ENCODE measurements around the gene AMACR.

Gene AMACR

GRCh38 chr5:34007621-34008600 lies at the start of gene AMACR:
Gene AMACR, minus strand, starts transcription at chr5:34008050. Its CDS starts 31 bp downstream, at chr5:34008019.
- DNase-seq, result peak; percentile 73

GRCh38 chr5:34057569-34057968 lies 49.7 kb upstream of the AMACR start:
- no peak for DNase-seq

GRCh38 chr5:34057118-34057517 lies 49.3 kb upstream of the AMACR start:
- DNase-seq, result no peak

GRCh38 chr5:34055667-34056066 lies 47.8 kb upstream of the AMACR start:
- no peak for DNase-seq

GRCh38 chr5:34054400-34054729 lies 46.5 kb upstream of the AMACR start:
- DNase-seq, result no peak

- no peak for DNase-seq
These were observed 45.9 kb upstream of the AMACR start for GRCh38 chr5:34053571-34054399.

GRCh38 chr5:34053133-34053532 lies 45.3 kb upstream of the AMACR start:
- no peak for DNase-seq

GRCh38 chr5:34051374-34051980 lies 43.6 kb upstream of the AMACR start:
- DNase-seq, result no peak

- DNase-seq, result no peak
These were observed 40.1 kb upstream of the AMACR start for GRCh38 chr5:34047774-34048572.

GRCh38 chr5:34047143-34047542 lies 39.3 kb upstream of the AMACR start:
- DNase-seq, result no peak

- no peak for DNase-seq
These were observed 38.1 kb upstream of the AMACR start for GRCh38 chr5:34045996-34046395.

- no peak for DNase-seq
These were observed 37.2 kb upstream of the AMACR start for GRCh38 chr5:34045023-34045422.

GRCh38 chr5:34043099-34043876 lies 35.4 kb upstream of the AMACR start, which contains the start of gene C1QTNF3:
Gene C1QTNF3, minus strand, starts transcription at chr5:34043213. Its CDS starts 88 bp downstream, at chr5:34043125.
- DNase-seq, result no peak

- no peak for DNase-seq
These were observed 34.5 kb upstream of the AMACR start for GRCh38 chr5:34042321-34042720.

GRCh38 chr5:34041247-34041972 lies 33.6 kb upstream of the AMACR start:
- no peak for DNase-seq

GRCh38 chr5:34040472-34040871 lies 32.6 kb upstream of the AMACR start:
- DNase-seq, result no peak

- no peak for DNase-seq
These were observed 31.7 kb upstream of the AMACR start for GRCh38 chr5:34039398-34040157.

GRCh38 chr5:34038838-34039237 lies 31.0 kb upstream of the AMACR start:
- DNase-seq, result no peak

- no peak for DNase-seq
These were observed 30.5 kb upstream of the AMACR start for GRCh38 chr5:34038390-34038789.

GRCh38 chr5:34037726-34038125 lies 29.9 kb upstream of the AMACR start:
- DNase-seq, result no peak

All from activated CD4-positive, alpha-beta T cell treated with anti-CD3 and anti-CD28 coated beads, Interleukin-2, amount 50 U/mL, for 1 hour (primary cell).